Measurements from ENCODE around the gene EIF5A.
A peak's percentile ranks its signal among the peaks of the same experiment; 100 is the strongest.

The EIF5A gene

GRCh38 chr17:7313890-7314718 is 6.7 kb downstream of the EIF5A start:
- no peak for DNase-seq

GRCh38 chr17:7314719-7315569 is 7.5 kb downstream of the EIF5A start, which contains the start of gene GPS2:
GPS2 (minus strand) TSS chr17:7315360; CDS start chr17:7315052, 308 bp downstream.
- DNase-seq, result peak; percentile 90

GRCh38 chr17:7315570-7316235 is 8.3 kb downstream of the EIF5A start:
- no peak for DNase-seq

GRCh38 chr17:7317161-7317803 is 9.9 kb downstream of the EIF5A start:
- no peak for DNase-seq

DNA sequence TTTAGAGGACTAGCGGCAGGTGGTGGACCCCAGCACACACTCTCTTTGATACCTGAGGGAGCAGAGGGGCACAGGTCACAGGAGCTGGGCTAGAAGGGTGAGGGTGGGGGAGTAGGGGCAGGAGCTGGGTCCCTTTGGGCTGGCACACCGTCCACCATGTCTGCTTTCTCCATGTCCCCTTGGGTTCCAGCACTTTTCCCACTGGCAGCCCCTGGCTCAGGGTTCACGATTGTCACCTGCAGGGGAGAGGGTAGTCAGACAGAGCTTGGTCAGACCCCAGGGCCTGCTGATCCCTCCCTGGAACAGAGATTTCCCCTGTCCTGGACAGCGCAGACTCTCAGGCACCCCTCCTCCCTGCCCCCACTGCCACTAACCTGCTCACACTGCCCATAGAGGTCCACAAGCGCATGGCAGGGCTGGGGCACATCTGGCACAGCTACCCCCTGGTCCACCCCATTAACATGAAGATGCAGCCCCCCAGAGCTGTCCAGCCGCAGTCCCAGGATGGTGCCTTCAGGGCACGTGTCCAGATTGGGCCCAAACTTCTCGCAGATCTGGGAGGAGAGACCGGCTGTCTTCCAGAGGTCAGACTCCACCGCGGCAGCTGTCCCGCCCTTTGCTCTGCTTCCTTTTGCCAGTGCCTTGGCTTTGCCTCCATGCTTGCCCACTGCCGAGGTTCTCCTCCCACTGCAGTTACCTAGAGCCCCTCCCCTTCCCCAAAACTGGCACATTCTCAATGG is 10.9 kb downstream of the EIF5A start:
- DNase-seq, result no peak

DNA sequence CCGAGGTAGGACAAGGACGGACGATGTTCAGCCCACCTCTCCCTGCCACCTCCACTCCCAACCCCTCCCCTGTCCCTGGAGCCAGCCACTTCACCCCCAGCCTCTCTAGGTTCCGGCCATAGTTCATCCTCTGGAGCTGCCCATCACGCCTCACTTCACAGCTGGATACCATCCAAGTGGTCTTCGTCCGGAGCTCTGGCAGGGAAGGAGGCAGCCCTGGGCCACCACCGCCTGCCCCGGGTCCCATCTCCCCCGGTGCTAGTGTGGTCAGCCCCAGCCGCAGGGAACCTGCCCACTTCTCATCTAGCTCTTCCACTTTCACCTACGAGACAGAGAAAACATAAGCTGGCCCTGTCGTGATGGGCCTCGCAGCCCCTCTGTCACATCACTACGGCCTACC is 14.0 kb downstream of the EIF5A start:
- no peak for DNase-seq

DNA sequence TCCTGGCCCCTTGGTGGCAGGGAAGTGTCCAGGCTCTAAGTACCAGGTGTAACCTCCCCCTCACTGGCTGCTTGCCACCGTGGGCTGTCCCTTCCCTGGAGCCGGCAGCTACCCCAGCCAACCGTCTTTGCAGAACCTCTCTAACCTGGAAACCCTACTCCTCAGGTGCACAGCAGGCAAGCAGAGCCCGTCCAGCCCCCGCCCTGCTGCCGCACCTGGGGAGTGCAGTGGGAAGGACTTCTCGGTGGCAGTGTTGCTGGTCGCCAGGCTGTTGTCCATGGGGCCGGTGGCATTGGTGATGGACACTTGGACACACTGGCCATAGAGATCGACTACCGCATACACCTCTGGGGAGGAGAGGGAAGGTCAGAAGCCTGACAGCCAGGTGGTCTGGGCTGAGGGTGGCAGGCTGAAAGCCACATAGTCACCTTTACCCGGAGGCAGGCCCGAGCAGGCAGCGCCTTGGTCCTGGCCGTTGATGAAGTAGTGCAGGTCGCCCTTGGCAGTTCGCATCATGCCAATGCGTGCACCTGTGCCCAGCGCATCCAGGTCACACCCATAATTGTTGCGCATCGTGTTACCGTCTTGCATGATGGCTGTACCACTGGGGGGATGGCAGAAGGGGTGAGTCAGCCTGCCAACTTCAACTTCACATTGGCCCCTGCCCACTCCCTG is 15.2 kb downstream of the EIF5A start:
- DNase-seq, result no peak

DNA sequence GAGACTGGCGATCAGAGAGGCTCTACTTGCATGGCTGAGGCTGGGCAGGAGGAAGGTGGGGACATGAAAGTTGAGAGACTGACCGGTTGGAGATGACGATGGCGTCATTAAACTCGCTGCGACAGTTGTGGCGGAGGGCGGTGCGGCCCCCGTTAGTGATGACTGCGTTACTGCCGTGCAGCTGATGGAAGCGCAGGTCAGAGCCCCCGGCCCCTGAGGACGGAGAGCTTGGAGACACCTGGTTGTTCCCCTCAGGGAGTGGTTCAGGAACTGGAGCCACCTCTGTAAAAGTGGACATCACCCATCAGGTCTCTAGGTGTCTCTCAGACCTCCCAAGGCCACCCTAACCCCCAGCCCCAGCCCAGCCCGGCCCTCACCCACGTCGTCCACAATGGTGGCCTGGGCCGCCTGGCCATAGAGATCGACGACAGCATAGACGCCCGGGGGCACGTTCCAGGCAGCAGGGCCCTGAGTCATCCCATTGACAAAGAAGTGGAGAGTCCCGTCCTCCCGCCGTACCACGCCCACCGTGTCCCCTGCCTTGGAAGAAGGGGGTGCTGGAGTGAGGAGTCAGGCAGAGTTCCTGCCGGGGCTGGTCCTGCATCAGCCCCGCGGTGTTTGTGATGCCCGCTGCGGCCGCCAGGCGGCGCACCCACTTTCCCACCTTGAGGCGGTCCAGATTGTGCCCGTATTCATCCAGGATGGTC is 16.5 kb downstream of the EIF5A start:
- DNase-seq, result peak; percentile 52

- no peak for DNase-seq
These were observed 17.0 kb downstream of the EIF5A start for GRCh38 chr17:7324438-7324779.

DNA sequence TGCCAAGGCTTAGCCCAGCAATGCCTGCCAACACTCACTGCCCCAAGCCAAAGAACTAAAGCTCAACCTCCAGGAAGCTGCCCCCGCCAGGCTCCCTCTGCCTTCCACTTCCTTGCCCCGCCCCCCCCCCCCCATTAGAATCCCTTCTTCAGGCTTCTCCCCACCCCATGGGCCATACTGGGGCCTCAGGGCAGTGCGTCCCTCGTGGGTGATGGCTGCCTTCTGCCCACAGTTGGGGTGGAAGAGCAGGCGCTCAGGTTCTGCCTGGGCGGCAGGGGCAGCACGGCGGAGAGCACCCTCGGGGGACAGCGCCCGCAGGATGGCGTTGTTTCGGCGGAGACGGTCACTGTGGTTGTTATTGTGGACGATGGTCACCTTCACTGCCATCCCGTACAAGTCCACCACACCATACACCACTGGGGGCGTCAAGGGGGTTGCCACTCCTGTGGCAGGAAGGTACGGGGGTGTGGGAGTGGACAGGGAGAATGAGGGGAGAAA is 17.7 kb downstream of the EIF5A start:
- no peak for DNase-seq

GRCh38 chr17:7326186-7326585 is 18.8 kb downstream of the EIF5A start:
- no peak for DNase-seq

- no peak for DNase-seq
These were observed 19.6 kb downstream of the EIF5A start for GRCh38 chr17:7327056-7327455.

- DNase-seq, result no peak
These were observed 20.1 kb downstream of the EIF5A start for GRCh38 chr17:7327501-7327900.

GRCh38 chr17:7328009-7328408 is 20.6 kb downstream of the EIF5A start:
- no peak for DNase-seq

DNA sequence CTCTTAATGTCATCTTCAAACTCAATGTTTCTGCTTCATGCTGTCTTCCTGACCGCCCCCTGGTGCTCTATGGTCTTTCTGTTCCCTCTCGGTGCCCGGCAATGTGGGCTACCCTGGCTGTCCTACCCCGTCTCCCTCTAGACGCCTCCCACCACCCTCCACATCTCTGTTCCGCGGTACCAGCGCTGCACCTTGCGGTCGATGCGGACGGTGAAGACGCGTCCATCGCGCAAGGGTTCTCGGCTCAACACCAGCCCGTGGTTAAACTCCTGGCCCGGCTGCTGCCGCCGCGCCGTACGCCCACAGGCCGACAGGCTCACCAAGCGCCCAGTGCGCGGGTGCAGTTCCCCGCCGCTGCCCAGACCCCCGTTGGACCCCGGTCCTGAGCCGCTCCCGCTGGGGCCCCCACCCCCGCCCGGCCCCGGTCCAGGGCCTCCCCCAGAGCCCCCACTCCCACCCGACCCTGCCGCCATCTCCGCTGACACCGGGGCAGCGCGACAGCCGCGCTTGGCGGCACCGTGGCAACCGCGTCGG is 21.5 kb downstream of the EIF5A start, which contains the start of gene NEURL4:
Gene NEURL4 (minus strand): TSS at position 496 of the 534 bp plus-strand sequence. CDS start 23 bp downstream, at position 473.
- DNase-seq, result no peak

DNA sequence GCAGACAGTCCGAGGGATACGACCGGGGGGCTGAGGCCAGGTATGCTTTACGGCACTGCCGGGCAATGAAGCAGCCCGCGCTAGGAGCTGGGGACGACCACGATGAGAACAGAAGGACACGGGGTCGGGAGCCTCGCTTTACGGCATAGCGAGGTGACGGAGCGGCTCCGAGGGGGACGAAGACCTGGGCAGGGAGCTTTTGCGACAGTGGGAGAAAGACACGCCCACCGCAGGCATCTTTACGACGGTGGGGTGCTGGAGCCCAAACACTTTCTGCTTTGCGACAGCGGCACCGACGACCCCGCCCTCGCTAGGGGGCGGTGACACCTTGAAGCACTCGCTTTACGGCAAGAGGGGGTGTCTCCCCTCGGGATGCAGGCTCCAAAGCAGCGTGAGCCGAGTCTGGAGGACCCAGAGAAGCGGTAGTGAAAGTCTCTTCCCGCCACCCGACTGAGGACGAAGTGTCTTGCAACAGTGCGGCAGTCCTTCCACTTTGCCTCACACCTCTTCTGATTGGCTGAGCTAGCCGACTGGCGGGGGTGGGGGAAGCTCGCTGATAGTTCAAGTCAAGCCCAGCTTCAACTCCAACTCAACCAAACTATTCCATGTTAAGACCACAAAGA is 22.1 kb downstream of the EIF5A start:
- peak; percentile 91 for DNase-seq

- DNase-seq, result peak; percentile 63
These were observed 22.7 kb downstream of the EIF5A start for GRCh38 chr17:7329997-7330637.

GRCh38 chr17:7330638-7331015 is 23.2 kb downstream of the EIF5A start:
- DNase-seq, result no peak

DNA sequence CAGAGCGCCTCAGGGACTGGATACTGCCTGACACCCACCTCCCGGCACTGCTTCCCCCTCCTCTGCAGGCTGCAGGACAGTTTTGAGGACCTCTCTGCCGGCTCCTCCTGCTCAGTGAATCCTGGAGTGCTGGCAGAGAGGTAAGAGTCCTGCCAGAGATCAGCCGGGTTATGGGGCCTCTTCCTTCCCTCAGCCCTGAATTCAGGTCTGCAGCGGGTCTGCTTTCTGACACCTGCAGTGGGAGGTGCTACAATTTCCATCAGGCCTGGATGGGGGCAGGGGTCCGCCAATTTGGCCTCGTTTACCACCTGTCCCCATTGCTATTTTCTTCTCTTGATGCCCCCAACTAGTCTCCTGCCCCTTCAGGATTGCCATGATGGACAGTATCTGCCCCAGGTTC is 24.7 kb downstream of the EIF5A start:
- DNase-seq, result no peak
